H1 (cell line): Measurements from ENCODE around the gene PTPN9. TPM values are rescaled to one million over a fixed set of nuclear protein-coding genes. Genes with fewer than 3 reads are reported as not detected.

ENCODE experiments used
- CTCF ChIA-PET: fragments of 300-600 bp; sonication (Branson Sonifier 250); formaldehyde crosslinking; loops from one replicate; lab custom pipeline; 2021; ENCODE audit not compliant: partially characterized antibody; lab: Charles Lee
- POLR2A ChIA-PET: fragments of 300-600 bp; sonication (Branson Sonifier 250); formaldehyde crosslinking; loops from one replicate; lab custom pipeline; 2021; ENCODE audit warnings: inconsistent platforms; ENCODE audit not compliant: partially characterized antibody; lab: Charles Lee
- DNase-seq, 2 experiments: peaks; one replicate each; pipeline versions ENCODE4 v3.0.0 to v3.0.0-alpha.2; 2010 to 2022; ENCODE audit warnings: low spot score in 2 of 2, low read depth in 1 of 2, mixed read lengths in 1 of 2
- FAIRE-seq: peaks from 2 replicates; lab custom pipeline; 2011; peaks lifted over from hg19 to GRCh38; lab: Jason Lieb, UNC
- H2AFZ ChIP-seq: 2 replicates; pipeline ENCODE4 v1.8.1; 2012; ENCODE audit warnings: low read length, inconsistent platforms
- H2AK5ac ChIP-seq: 2 replicates; pipeline ENCODE4 v1.6.1; 2013; ENCODE audit warnings: low read depth, low read length
- H2BK120ac ChIP-seq: replicated peaks from 2 replicates; pipeline ENCODE3; 2013; ENCODE audit warnings: low read depth, low read length, inconsistent platforms
- H2BK12ac ChIP-seq: 2 replicates; pipeline ENCODE4 v1.6.1; 2013; ENCODE audit warnings: low read depth, low read length
- H2BK15ac ChIP-seq: 2 replicates; pipeline ENCODE4 v1.6.1; 2013; ENCODE audit warnings: low read length
- H2BK20ac ChIP-seq: 2 replicates; pipeline ENCODE4 v1.6.1; 2013; ENCODE audit warnings: low read length
- H2BK5ac ChIP-seq: 2 replicates; pipeline ENCODE4 v1.6.1; 2013; ENCODE audit warnings: low read depth, low read length
- H3K14ac ChIP-seq: 2 replicates; pipeline ENCODE4 v1.6.1; 2013; ENCODE audit warnings: inconsistent platforms; ENCODE audit not compliant: insufficient read length
- H3K18ac ChIP-seq: 2 replicates; pipeline ENCODE4 v1.6.1; 2013; ENCODE audit warnings: low read length; ENCODE audit errors: extremely low read depth
- H3K23ac ChIP-seq: 2 replicates; pipeline ENCODE4 v1.6.1; 2013; ENCODE audit warnings: inconsistent platforms; ENCODE audit not compliant: insufficient read length
- H3K23me2 ChIP-seq: 2 replicates; pipeline ENCODE4 v1.6.1; 2013; ENCODE audit warnings: low read depth, low read length
- H3K27ac ChIP-seq: 2 replicates; pipeline ENCODE4 v1.6.1; 2011; ENCODE audit warnings: low read depth, low read length, inconsistent platforms
- H3K27me3 ChIP-seq, 4 experiments: replicated peaks in 1 of 4; 1 replicate in 1 of 4; 2 replicates in 3 of 4; pipeline versions ENCODE4 v1.6.1 to v1.8.1; 2011 to 2013; ENCODE audit warnings: low read length in 3 of 4, mild to moderate bottlenecking in 3 of 4, inconsistent platforms in 2 of 4, mixed read lengths in 2 of 4, moderate library complexity in 1 of 4; ENCODE audit not compliant: control insufficient read depth in 3 of 4, insufficient read depth in 3 of 4; ENCODE audit errors: extremely low read depth in 1 of 4
- H3K36me3 ChIP-seq, 4 experiments: 2 replicates each; pipeline versions ENCODE4 v1.6.1 to v1.8.1; 2011 to 2013; ENCODE audit warnings: mild to moderate bottlenecking in 4 of 4, low read length in 3 of 4, moderate library complexity in 2 of 4, control low read depth in 1 of 4, inconsistent platforms in 1 of 4; ENCODE audit not compliant: insufficient read depth in 4 of 4, control insufficient read depth in 2 of 4
- H3K4ac ChIP-seq: replicated peaks from 2 replicates; pipeline ENCODE3; 2013; ENCODE audit warnings: low read length, low read depth, mixed read lengths, inconsistent platforms; ENCODE audit not compliant: insufficient read length
- H3K4me1 ChIP-seq, 4 experiments: replicated peaks in 1 of 4; 1 replicate in 1 of 4; 2 replicates in 3 of 4; pipeline versions ENCODE4 v1.6.1 to v1.8.1; 2011 to 2013; ENCODE audit warnings: low read length in 3 of 4, inconsistent platforms in 2 of 4, mixed read lengths in 1 of 4; ENCODE audit not compliant: insufficient read depth in 4 of 4, control insufficient read depth in 3 of 4
- H3K4me2 ChIP-seq, 2 experiments: 2 replicates each; pipeline versions ENCODE4 v1.6.1 to v1.8.1; 2011 to 2013; ENCODE audit warnings: low read depth in 2 of 2, low read length in 2 of 2, control low read depth in 1 of 2, inconsistent platforms in 1 of 2, mild to moderate bottlenecking in 1 of 2; ENCODE audit not compliant: insufficient read depth in 1 of 2
- H3K4me3 ChIP-seq, 4 experiments: fragments of 200-600, 300-600 bp in 1 of 4; sonication (generic), shearing (Covaris generic), sonication (Bioruptor Twin) in 1 of 4; 2 replicates each; pipeline versions ENCODE4 v1.5.1 to v1.8.1; 2011 to 2016; ENCODE audit warnings: low read length in 4 of 4, low read depth in 3 of 4, control low read depth in 2 of 4, inconsistent platforms in 2 of 4, mild to moderate bottlenecking in 2 of 4, mixed read lengths in 1 of 4, moderate library complexity in 1 of 4; ENCODE audit not compliant: insufficient read depth in 2 of 4; ENCODE audit errors: extremely low read depth in 1 of 4
- H3K56ac ChIP-seq: replicated peaks from 2 replicates; pipeline ENCODE3; 2013; ENCODE audit warnings: low read depth, mild to moderate bottlenecking, mixed read lengths, low read length, inconsistent platforms; ENCODE audit not compliant: insufficient read length
- H3K79me1 ChIP-seq: 2 replicates; pipeline ENCODE4 v1.6.1; 2013; ENCODE audit warnings: low read depth, low read length, control low read depth
- H3K79me2 ChIP-seq, 2 experiments: 2 replicates each; pipeline versions ENCODE4 v1.6.1 to v1.8.1; 2012 to 2013; ENCODE audit warnings: low read length in 2 of 2, mild to moderate bottlenecking in 2 of 2, inconsistent platforms in 1 of 2; ENCODE audit not compliant: insufficient read depth in 2 of 2, control insufficient read depth in 1 of 2
- H3K9ac ChIP-seq, 4 experiments: replicated peaks in 1 of 4; 1 replicate in 1 of 4; 2 replicates in 3 of 4; pipeline versions ENCODE4 v1.6.1 to v1.8.1; 2011 to 2013; ENCODE audit warnings: low read depth in 3 of 4, low read length in 3 of 4, control low read depth in 2 of 4, mild to moderate bottlenecking in 2 of 4, moderate library complexity in 2 of 4, inconsistent platforms in 1 of 4; ENCODE audit errors: extremely low read depth in 1 of 4
- H3K9me3 ChIP-seq, 2 experiments: 2 replicates each; pipeline versions ENCODE4 v1.6.1 to v1.8.1; 2012 to 2013; ENCODE audit warnings: mild to moderate bottlenecking in 2 of 2, moderate library complexity in 2 of 2, control low read depth in 1 of 2, inconsistent platforms in 1 of 2, low read depth in 1 of 2, low read length in 1 of 2, mixed read lengths in 1 of 2; ENCODE audit not compliant: insufficient read depth in 2 of 2
- H4K20me1 ChIP-seq, 2 experiments: replicated peaks in 1 of 2; 2 replicates each; pipeline versions ENCODE3 to v1.8.1; 2011 to 2013; ENCODE audit warnings: inconsistent platforms in 2 of 2, low read length in 2 of 2, mild to moderate bottlenecking in 1 of 2; ENCODE audit not compliant: insufficient read depth in 2 of 2, control insufficient read depth in 1 of 2
- H4K5ac ChIP-seq: 2 replicates; pipeline ENCODE4 v1.6.1; 2013; ENCODE audit warnings: low read length, low read depth, mixed read lengths, inconsistent platforms; ENCODE audit not compliant: insufficient read length
- H4K8ac ChIP-seq: 2 replicates; pipeline ENCODE4 v1.8.0; 2013; ENCODE audit warnings: mild to moderate bottlenecking, moderate library complexity, low read length, inconsistent platforms; ENCODE audit not compliant: insufficient read depth; ENCODE audit errors: extremely low read depth
- H4K91ac ChIP-seq: replicated peaks from 2 replicates; pipeline ENCODE3; 2013; ENCODE audit warnings: low read length, mixed read lengths, inconsistent platforms; ENCODE audit not compliant: insufficient read length
- ASH2L ChIP-seq: fragments of 200-600, 300-600 bp; sonication (generic); IDR thresholded peaks from one replicate; pipeline ENCODE4 v1.7.1; 2017; ENCODE audit warnings: low read length
- GABPA ChIP-seq: IDR thresholded peaks from 2 replicates; pipeline ENCODE4 v1.6.1; 2011; ENCODE audit warnings: mild to moderate bottlenecking, low read length, moderate library complexity, borderline replicate concordance; ENCODE audit not compliant: insufficient read depth
- KDM4A ChIP-seq: IDR thresholded peaks from one replicate; pipeline ENCODE4 v1.7.1; 2012; ENCODE audit warnings: low read depth, mild to moderate bottlenecking, moderate library complexity, low read length, inconsistent platforms; ENCODE audit not compliant: severe bottlenecking
- POLR2A ChIP-seq, 2 experiments: IDR thresholded peaks; 1 replicate in 1 of 2; 2 replicates in 1 of 2; pipeline ENCODE4 v1.6.1; 2011; ENCODE audit warnings: low read depth in 2 of 2, low read length in 2 of 2, mild to moderate bottlenecking in 2 of 2; ENCODE audit errors: control extremely low read depth in 1 of 2
- SIN3A ChIP-seq, 2 experiments: IDR thresholded peaks in 1 of 2; conservative IDR thresholded peaks in 1 of 2; 2 replicates each; pipeline ENCODE4 v1.6.1; 2011 to 2012; ENCODE audit warnings: low read length in 2 of 2, improper control_type of control experiment in 1 of 2, low read depth in 1 of 2, mild to moderate bottlenecking in 1 of 2
- TAF1 ChIP-seq: IDR thresholded peaks from 2 replicates; pipeline ENCODE4 v1.6.1; 2011; ENCODE audit warnings: mild to moderate bottlenecking, low read depth, low read length
- YY1 ChIP-seq: IDR thresholded peaks from 2 replicates; pipeline ENCODE4 v1.6.1; 2011; ENCODE audit warnings: low read depth, mild to moderate bottlenecking, low read length
- WGBS, 2 experiments: shearing (Covaris generic) in 1 of 2; methylation state at CpG; one replicate each; pipeline versions ENCODE4 v1.1.6 to v1.1.7; 2013 to 2015; ENCODE audit warnings: low lambda C conversion rate in 2 of 2, mixed read lengths in 2 of 2, inconsistent platforms in 1 of 2, low coverage in 1 of 2, missing lambda C conversion rate in 1 of 2; ENCODE audit not compliant: insufficient replicate concordance in 2 of 2, insufficient coverage in 1 of 2, insufficient read length in 1 of 2; ENCODE audit errors: extremely low coverage in 1 of 2, missing lambda C conversion rate in 1 of 2; 5-methylcytosine and 5-hydroxymethylcytosine counted together
- polyA plus RNA-seq, 7 experiments: library from polyadenylated mRNA; depleted of rRNA in 3 of 7; stranded (reverse) in 5 of 7; unstranded in 2 of 7; fragments of >200 nt in 5 of 7; fragments of 200-250 nt in 2 of 7; gene quantifications; 1 replicate in 5 of 7; 2 replicates in 1 of 7; 4 replicates in 1 of 7; pipeline versions ENCODE4 v1.2.1 to v1.2.3, GENCODE V29; 2011 to 2013; ENCODE audit warnings: missing spikeins in 2 of 7, mixed read lengths in 2 of 7
- total RNA-seq: library from RNA; stranded (reverse); fragmentation: NEBNext Ultra II Directional; extraction: Animal tissue kit (Norgen Biotek cat#: 25700); gene quantifications from 2 replicates; pipeline ENCODE4 v1.2.1, GENCODE V29; 2021
- TF ChIP-seq, protein P1 (sequence below), 3 experiments: IDR thresholded peaks; 1 replicate in 2 of 3; 2 replicates in 1 of 3; pipeline versions ENCODE4 v1.5.1 to v1.6.1; 2011; ENCODE audit warnings: low read length in 3 of 3, mild to moderate bottlenecking in 3 of 3, inconsistent platforms in 2 of 3, low read depth in 1 of 3, moderate library complexity in 1 of 3; ENCODE audit not compliant: insufficient read depth in 1 of 3; ENCODE audit errors: control extremely low read depth in 1 of 3

Gene PTPN9
- total and polyA plus RNA-seq, 2 of the 8 experiments (the other 6 are each of a cell fraction or from before 2014, with no cell fraction given): 46.6 to 57.4 TPM

DNA sequence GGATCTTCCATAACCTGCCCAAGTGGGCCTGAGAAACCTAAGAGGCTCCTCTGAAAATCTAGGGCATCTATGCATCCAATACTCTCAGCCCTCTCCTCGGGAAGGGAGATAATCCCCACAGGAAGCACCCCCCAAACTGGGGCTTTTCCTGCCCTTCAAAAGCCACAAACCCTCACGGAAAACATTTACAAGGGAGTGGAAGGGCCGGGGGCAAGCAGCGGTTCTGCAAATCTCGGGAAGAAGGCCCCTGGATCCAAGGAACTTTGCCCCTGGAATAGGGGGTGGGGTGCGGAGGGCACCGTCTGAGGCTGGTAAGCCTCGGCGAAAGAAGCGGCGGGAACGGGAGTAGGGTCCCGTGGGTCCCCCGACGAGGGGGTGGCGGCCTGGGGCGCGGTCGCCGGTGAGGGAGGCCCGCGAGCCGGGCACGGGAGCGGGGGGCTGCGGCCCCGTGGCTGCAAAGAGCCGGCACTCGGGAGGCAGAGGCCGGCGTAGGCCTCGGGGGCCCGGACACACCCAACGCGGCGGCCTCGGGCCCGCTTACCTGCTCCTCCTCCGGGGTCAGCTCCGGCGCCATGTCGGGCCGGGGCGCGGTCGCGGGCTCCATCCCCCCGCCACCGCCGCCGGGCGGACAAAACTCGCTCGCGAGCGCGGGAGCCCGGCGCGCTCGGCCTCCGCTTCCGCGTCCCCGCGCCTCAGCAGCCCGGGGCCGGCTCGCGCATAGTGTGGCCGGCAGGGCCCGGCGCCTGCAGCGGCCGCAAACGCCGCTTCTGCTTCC, 755 bp downstream of the PTPN9 start:
- peaks cover 2 to 6% of the 10 kb centered on the region in 2 experiments for H4K20me1 ChIP-seq
- peaks cover 5% of the 10 kb centered on the region; the same call in 1 of the 2 replicates for H3K23me2 ChIP-seq
- H3K27me3 ChIP-seq: no peaks in the 10 kb centered on the region
- H2BK120ac ChIP-seq: no peak overlapping the region
- no peak overlapping the region for H3K14ac ChIP-seq
- H3K36me3 ChIP-seq: no peaks in the 10 kb centered on the region
- H3K4me2 ChIP-seq: peak overlapping the region; percentile 63 to 82
- H3K18ac ChIP-seq: peak overlapping the region; percentile 78
- H2BK12ac ChIP-seq: no peak overlapping the region
- peak overlapping the region; percentile 71 for H4K5ac ChIP-seq
- H3K79me2 ChIP-seq: peaks cover 12 to 47% of the 10 kb centered on the region in 2 experiments
- peak overlapping the region; percentile 92 to 96 (median 94) for H3K4me3 ChIP-seq
- peak overlapping the region; percentile 52; the same call in 1 of the 2 replicates for H2BK5ac ChIP-seq
- no peaks in the 10 kb centered on the region for H3K9me3 ChIP-seq
- no peak overlapping the region for H2BK20ac ChIP-seq
- peak overlapping the region; percentile 76; the same call in 1 of the 2 replicates for H3K27ac ChIP-seq
- CTCF ChIA-PET: interaction anchor here (0.7 to 2.2 kb wide), 10 partner anchors 10 to 237 kb away, joined by 3 to 8 read pairs (median 4); no protein-coding TSS in a partner anchor
- peaks cover 4% of the 10 kb centered on the region for H3K79me1 ChIP-seq
- POLR2A ChIA-PET: interaction anchor here (0.8 to 2.6 kb wide), 18 partner anchors 10 to 210 kb away, joined by 3 to 28 read pairs (median 5); partner anchors contain the start of genes IMP3, MAN2C1, SIN3A and SNUPN
- no peak overlapping the region for H3K4ac ChIP-seq
- H3K9ac ChIP-seq: peak overlapping the region; percentile 74 to 98 (median 86)
- FAIRE-seq (no peak), DNase-seq (peak in 1 of 2 experiments; percentile 63)
- H2BK15ac ChIP-seq: no peak overlapping the region
- 1% methylated on average over 42 of the region's 77 CpGs; no CpG with 5 or more reads in 1 of the 2 experiments for WGBS, 2 experiments
- H2AK5ac ChIP-seq: no peak overlapping the region
- peak overlapping the region; percentile 92 for H3K56ac ChIP-seq
- peak overlapping the region; percentile 94 for H4K8ac ChIP-seq
- H4K91ac ChIP-seq: no peak overlapping the region
- H2AFZ ChIP-seq: no peak overlapping the region
- no peak overlapping the region for H3K23ac ChIP-seq
- H3K4me1 ChIP-seq: peaks cover 6 to 13% (median 9%) of the 10 kb centered on the region in 4 experiments; a peak in 5 of 7 replicates
- no peak for TF ChIP-seq ASH2L
- peak in 1 of 2 experiments; percentile 28; a peak in 1 of 3 replicates for TF ChIP-seq POLR2A (IDR thresholded peaks at IDR 0.05; ENCODE audit: control extremely low read depth in 1 of 2, low read depth in 2 of 2, low read length in 2 of 2)
- TF ChIP-seq SIN3A (conservative IDR thresholded peaks at IDR 0.05 in 1 of 2, IDR thresholded peaks at IDR 0.05 in 1 of 2; ENCODE audit: low read depth in 1 of 2, low read length in 2 of 2): peak in 1 of 2 experiments; percentile 12; a peak in 1 of 4 replicates
- peak; percentile 59; the same call in 1 of the 2 replicates for TF ChIP-seq YY1
- TF ChIP-seq, protein P1, sequence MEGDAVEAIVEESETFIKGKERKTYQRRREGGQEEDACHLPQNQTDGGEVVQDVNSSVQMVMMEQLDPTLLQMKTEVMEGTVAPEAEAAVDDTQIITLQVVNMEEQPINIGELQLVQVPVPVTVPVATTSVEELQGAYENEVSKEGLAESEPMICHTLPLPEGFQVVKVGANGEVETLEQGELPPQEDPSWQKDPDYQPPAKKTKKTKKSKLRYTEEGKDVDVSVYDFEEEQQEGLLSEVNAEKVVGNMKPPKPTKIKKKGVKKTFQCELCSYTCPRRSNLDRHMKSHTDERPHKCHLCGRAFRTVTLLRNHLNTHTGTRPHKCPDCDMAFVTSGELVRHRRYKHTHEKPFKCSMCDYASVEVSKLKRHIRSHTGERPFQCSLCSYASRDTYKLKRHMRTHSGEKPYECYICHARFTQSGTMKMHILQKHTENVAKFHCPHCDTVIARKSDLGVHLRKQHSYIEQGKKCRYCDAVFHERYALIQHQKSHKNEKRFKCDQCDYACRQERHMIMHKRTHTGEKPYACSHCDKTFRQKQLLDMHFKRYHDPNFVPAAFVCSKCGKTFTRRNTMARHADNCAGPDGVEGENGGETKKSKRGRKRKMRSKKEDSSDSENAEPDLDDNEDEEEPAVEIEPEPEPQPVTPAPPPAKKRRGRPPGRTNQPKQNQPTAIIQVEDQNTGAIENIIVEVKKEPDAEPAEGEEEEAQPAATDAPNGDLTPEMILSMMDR (IDR thresholded peaks at IDR 0.05; ENCODE audit: control extremely low read depth in 1 of 3, insufficient read depth in 1 of 3, low read depth in 1 of 3, low read length in 3 of 3): 0 out of 4 replicates have a peak, but pooled peaks of 1 of the 3 experiments have one; percentile 7
- peak; percentile 35; the same call in 1 of the 2 replicates for TF ChIP-seq TAF1
- peak; percentile 60 for TF ChIP-seq KDM4A
- TF ChIP-seq GABPA: peak; percentile 10; the same call in 1 of the 2 replicates
